Upper lobe of right lung (tissue), 1 donor: ENCODE data around the gene MNDA. TPM values are rescaled to one million over a fixed set of nuclear protein-coding genes. Genes with fewer than 3 reads are reported as not detected.

Experiments used
- ATAC-seq: fragments of 200-7000 bp; cut with Tn5 transposase; one replicate; pipeline ENCODE4 v1.9.1; 2020; ENCODE audit warnings: mild to moderate bottlenecking, moderate library complexity
- DNase-seq: peaks from one replicate; pipeline ENCODE4 v3.0.0-alpha.2; 2020
- H3K27ac ChIP-seq: fragments of 200-600 bp; one replicate; pipeline ENCODE4 v1.8.0; 2022
- H3K27me3 ChIP-seq: fragments of 200-600 bp; one replicate; pipeline ENCODE4 v1.8.0; 2022; ENCODE audit warnings: mild to moderate bottlenecking
- H3K36me3 ChIP-seq: fragments of 200-600 bp; one replicate; pipeline ENCODE4 v1.8.0; 2022
- H3K4me1 ChIP-seq: fragments of 200-600 bp; one replicate; pipeline ENCODE4 v1.8.0; 2022
- H3K4me3 ChIP-seq: fragments of 200-600 bp; one replicate; pipeline ENCODE4 v1.8.0; 2022; ENCODE audit warnings: mild to moderate bottlenecking
- H3K9me3 ChIP-seq: fragments of 200-600 bp; one replicate; pipeline ENCODE4 v1.8.0; 2022
- intact Hi-C: fragments of 100-400 bp; cut with DNase I; formaldehyde crosslinking; loops from one replicate; pipeline ENCODE4 v1.11.0; 2022
- total RNA-seq: library from RNA; stranded (reverse); fragmentation: NEBNext Ultra II Directional; extraction: Animal tissue kit (Norgen Biotek cat#: 25700); gene quantifications from one replicate; pipeline ENCODE4 v1.2.1, GENCODE V29; 2021
- TF ChIP-seq, protein P1 (sequence below): fragments of 200-600 bp; IDR thresholded peaks from one replicate; pipeline ENCODE4 v1.8.0; 2022; ENCODE audit warnings: antibody characterized with exemption
- donor health status: DM: no; HTN: yes; CAD: no; lungs with severe emphysema.

MNDA gene
- total RNA-seq, 1 donor from 2014 or later = 45.5 TPM

DNA sequence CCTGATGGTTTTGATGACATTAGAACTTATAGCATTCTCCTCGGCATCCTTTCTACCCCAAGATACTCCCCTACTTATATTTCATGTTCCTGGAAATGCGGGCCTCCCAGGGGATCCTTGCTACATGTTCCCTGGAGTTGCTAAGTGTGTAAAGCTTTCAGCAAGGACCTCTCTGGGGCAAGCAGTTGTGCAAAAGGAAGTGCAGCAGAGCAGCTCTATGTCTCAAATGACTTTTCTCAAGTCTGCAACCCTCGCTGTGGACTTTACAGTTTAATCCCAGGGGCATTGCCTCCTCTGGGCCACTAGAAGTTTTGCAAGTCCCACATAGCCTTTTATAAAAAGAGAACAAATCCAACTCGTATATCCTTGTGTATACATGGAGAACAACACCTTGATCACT lies 20.8 kb upstream of the MNDA start:
- no peaks in the 10 kb centered on the region for H3K9me3 ChIP-seq
- peaks cover 3% of the 10 kb centered on the region for H3K4me1 ChIP-seq
- no peak for DNase-seq
- no peak overlapping the region for H3K4me3 ChIP-seq
- no peaks in the 10 kb centered on the region for H3K36me3 ChIP-seq
- no peaks in the 10 kb centered on the region for H3K27me3 ChIP-seq
- intact Hi-C loops = no loop called here
- TF ChIP-seq, protein P1, sequence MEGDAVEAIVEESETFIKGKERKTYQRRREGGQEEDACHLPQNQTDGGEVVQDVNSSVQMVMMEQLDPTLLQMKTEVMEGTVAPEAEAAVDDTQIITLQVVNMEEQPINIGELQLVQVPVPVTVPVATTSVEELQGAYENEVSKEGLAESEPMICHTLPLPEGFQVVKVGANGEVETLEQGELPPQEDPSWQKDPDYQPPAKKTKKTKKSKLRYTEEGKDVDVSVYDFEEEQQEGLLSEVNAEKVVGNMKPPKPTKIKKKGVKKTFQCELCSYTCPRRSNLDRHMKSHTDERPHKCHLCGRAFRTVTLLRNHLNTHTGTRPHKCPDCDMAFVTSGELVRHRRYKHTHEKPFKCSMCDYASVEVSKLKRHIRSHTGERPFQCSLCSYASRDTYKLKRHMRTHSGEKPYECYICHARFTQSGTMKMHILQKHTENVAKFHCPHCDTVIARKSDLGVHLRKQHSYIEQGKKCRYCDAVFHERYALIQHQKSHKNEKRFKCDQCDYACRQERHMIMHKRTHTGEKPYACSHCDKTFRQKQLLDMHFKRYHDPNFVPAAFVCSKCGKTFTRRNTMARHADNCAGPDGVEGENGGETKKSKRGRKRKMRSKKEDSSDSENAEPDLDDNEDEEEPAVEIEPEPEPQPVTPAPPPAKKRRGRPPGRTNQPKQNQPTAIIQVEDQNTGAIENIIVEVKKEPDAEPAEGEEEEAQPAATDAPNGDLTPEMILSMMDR = no peak
- no peak overlapping the region for H3K27ac ChIP-seq
- ATAC-seq = peak; percentile 58

DNA sequence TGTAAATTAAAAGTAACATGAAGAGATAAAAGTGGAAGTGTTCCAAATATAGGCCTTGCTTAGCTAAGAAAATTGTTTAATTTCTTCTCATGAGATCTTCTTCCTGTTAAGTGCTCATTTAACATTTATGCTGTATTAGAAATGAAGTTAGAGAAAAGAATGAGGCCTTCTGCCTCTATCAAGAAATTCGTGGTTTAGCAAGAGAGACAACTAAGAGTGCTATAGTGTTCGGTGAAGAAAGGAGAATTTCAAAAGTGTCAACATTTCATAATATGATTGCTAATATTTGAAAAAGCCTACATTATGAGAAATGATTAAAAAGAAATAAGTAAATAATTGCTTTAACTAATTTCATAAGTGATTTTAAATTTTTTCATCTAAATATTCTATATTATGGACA lies 18.8 kb upstream of the MNDA start:
- DNase-seq (no peak), ATAC-seq (no peak)
- TF ChIP-seq, protein P1 = no peak
- peaks cover 3% of the 10 kb centered on the region for H3K4me1 ChIP-seq
- H3K27ac ChIP-seq = no peak overlapping the region
- H3K9me3 ChIP-seq = no peaks in the 10 kb centered on the region
- intact Hi-C loops = no loop called here
- H3K36me3 ChIP-seq = no peaks in the 10 kb centered on the region
- H3K27me3 ChIP-seq = no peaks in the 10 kb centered on the region
- no peak overlapping the region for H3K4me3 ChIP-seq

DNA sequence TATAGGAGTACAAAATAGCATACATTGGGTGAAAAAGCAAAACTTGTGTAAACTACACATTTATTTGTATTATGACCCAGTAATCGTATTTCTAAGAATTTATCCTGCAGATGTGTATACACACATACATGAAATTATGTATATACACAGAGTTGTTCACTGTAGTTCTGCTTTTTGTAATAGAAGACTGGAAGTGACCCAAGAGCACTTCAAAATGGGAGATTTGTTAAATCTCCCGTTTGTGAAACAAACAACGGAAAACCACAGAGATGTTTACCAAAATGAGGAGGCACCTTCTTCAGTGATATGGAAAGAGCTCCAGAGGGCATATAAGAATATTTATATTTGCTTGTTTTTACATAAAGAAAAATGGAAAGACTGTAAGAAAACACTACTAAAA lies 18.0 kb upstream of the MNDA start:
- H3K27me3 ChIP-seq = no peaks in the 10 kb centered on the region
- no peaks in the 10 kb centered on the region for H3K9me3 ChIP-seq
- H3K4me3 ChIP-seq = no peak overlapping the region
- TF ChIP-seq, protein P1 = no peak
- no peak for DNase-seq
- H3K4me1 ChIP-seq = peaks cover 3% of the 10 kb centered on the region
- H3K36me3 ChIP-seq = no peaks in the 10 kb centered on the region
- no peak overlapping the region for H3K27ac ChIP-seq
- ATAC-seq = peak; percentile 34
- intact Hi-C loops = no loop called here

DNA sequence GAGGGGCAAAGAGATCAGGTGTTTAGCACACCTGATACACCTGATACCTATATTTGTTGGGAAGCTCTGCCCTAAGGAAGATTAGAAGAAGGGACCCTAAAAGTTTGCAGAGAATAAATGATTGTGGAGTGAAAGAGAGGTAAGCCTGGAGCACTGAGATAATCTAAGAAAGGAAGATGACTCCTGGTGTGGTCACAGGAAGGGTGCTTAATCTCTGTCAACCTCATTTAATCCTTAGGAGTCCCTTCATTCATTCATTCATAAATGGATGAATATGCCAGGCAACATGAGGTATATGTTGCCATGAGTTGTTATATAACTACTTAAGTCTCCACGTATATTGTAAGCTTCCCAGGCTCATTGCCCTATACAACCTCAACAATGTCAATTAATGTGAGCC lies 16.2 kb upstream of the MNDA start:
- Histone ChIP-seq H3K27me3 (no peaks in the 10 kb centered on the region), H3K9me3 (no peaks in the 10 kb centered on the region), H3K4me3 (no peak overlapping the region), H3K27ac (no peak overlapping the region), H3K36me3 (no peaks in the 10 kb centered on the region), H3K4me1 (peaks cover 3% of the 10 kb centered on the region)
- intact Hi-C loops = no loop called here
- DNase-seq (no peak), ATAC-seq (no peak)
- TF ChIP-seq, protein P1 = no peak

DNA sequence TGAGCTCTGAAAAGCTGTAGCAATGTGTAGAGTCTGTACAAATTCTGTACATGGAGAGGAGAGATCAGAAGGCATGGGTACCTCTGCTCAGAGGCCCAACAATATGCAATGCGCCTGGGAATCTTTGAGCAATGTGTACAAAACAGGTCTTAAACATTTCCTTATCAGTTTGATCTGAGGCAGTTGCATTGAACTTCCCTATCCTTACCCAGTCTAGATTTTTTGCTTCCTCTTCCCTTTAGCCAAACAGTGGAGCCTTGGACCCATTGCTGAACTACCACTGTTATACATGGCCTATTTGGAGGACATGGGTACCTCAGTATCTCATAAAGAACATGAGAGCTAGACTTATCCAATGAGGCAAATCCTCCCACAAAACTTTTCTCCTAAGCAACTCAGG lies 12.6 kb upstream of the MNDA start:
- H3K27me3 ChIP-seq = no peaks in the 10 kb centered on the region
- H3K4me3 ChIP-seq = no peak overlapping the region
- H3K27ac ChIP-seq = no peak overlapping the region
- no peaks in the 10 kb centered on the region for H3K9me3 ChIP-seq
- H3K4me1 ChIP-seq = no peaks in the 10 kb centered on the region
- intact Hi-C loops = no loop called here
- DNase-seq (no peak), ATAC-seq (peak; percentile 64)
- TF ChIP-seq, protein P1 = no peak
- H3K36me3 ChIP-seq = no peaks in the 10 kb centered on the region

DNA sequence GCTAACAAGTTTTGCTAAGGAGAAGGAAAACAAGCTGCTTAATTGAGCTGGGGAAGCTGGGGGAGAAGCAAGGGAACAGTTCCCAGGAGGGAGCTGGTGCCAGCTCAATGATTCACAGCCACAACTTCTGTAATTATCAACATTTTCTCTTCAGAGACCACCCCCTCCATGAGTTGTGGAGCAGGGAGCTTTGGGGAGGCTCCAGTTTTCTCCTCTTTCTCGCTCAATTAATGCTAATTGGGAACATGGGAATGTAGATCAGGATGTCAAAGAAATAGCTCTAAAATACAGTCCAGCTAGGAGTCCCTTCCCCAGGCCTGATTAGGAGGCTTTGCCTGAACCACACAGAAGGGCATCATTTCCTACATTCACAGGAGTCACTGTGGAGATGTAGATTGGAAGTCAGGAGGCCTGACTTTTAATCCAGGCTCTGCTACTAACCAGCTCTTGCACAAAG lies 12.1 kb upstream of the MNDA start:
- Histone ChIP-seq H3K27ac (no peak overlapping the region), H3K4me1 (no peaks in the 10 kb centered on the region), H3K9me3 (no peaks in the 10 kb centered on the region), H3K4me3 (no peak overlapping the region), H3K27me3 (no peaks in the 10 kb centered on the region), H3K36me3 (no peaks in the 10 kb centered on the region)
- TF ChIP-seq, protein P1 = no peak
- intact Hi-C loops = no loop called here
- peak; percentile 9 for ATAC-seq
- no peak for DNase-seq
